ENCODE results near the gene KHDC1L. TPM values are rescaled to one million over a fixed set of nuclear protein-coding genes. Genes with fewer than 3 reads are reported as not detected.
"Not testable (repeated sequence)": the region's sequence is repeated elsewhere in the genome, so short reads cannot be mapped to it uniquely, and the experiment has no call there.

Gene KHDC1L
- total and polyA plus RNA-seq, 2 donors from 2014 or later: not detected

DNA sequence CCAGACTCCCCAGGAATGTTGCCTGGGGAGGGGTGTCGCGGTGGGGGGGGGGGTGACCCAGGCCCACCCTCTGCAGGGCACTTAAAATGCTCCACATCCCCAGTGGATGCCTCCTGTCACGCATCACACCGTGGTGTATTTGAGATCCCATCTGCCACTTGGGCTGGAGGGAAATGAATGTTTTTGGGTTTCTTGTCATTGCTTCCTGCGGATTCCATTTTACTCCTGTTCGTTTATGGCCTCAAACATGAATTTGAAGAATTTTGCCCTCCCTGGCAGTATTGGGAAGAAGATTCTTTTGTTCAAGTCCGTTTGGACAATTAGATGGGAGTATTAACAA, 38.2 kb upstream of the KHDC1L start:
- H3K9ac ChIP-seq (ENCODE audit: low read length in 3 of 3): peak overlapping the region in 2 of 3 donors; percentile 38 to 58
- H3K27ac ChIP-seq (ENCODE audit: low read depth in 2 of 2, low read length in 2 of 2): no peak overlapping the region

DNA sequence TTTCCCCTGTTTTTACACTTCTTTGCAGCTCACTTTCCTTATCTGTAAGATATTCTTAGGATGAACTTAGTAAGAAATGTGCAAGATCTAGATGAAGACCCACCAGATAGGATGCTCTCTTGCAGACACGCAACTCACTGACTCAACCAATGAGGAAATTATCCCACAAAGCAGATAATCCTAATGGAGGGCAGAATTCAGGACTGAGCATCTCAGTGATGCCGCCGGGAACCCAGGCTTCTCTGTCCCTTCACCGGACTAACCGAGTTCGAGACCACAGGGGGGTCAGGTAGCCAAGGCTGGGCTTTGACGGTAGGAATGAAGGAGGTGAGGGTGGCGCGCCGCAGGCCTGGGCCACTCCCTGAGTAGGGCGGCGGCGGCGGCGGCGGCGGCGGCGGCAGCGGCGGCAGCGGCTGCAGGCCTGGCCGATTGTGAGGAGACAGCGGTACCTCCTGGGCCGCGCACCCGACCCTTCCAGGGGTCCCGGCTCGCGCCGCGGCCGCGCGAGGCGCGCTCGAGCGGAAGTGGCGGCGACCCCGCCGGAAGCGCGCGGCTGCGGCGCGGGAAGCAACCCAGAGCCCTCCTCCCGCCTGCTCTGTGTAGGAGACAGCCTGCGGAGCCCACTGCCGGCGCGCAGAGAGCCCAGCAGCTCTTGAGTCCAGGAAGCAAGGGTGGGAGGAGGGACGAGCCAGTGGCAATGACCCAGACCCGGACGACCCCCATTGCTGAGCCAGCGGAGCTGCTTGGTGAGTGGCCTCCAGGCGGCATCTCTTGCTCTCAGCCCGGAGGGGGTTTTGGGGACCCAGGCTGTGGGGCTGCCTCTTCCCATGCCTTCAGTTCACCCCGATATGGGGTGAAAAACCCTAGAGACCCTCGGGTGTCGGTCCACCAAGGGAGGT, 37.6 kb upstream of the KHDC1L start, which contains the start of gene KHDC1:
KHDC1 (minus strand) TSS at position 526 of the 899 bp plus-strand sequence. CDS start 20,679 bp downstream, outside the sequence.
- Histone ChIP-seq H3K9me3 (ENCODE audit: control insufficient read depth in 2 of 3, insufficient read depth in 1 of 3, low read length in 3 of 3) (no peaks in the 10 kb centered on the region), H3K27ac (ENCODE audit: low read depth in 2 of 2, low read length in 2 of 2) (no peak within 1 kb of the TSS), H3K27me3 (ENCODE audit: control insufficient read depth, insufficient read depth, low read length) (no peaks in the 10 kb centered on the region), H3K36me3 (ENCODE audit: control insufficient read depth in 2 of 3, insufficient read depth in 3 of 3, low read length in 3 of 3) (no peaks in the 10 kb centered on the region), H3K4me1 (ENCODE audit: control insufficient read depth in 2 of 3, insufficient read depth in 2 of 3, low read depth in 1 of 3, low read length in 3 of 3) (peaks cover 0 to 2% (median 0%) of the 10 kb centered on the region in 3 donors), H3K4me3 (ENCODE audit: low read length in 3 of 3) (peak within 1 kb of the TSS; percentile 74 to 85 (median 77)), H3K9ac (ENCODE audit: low read length in 3 of 3) (peak within 1 kb of the TSS in 2 of 3 donors; percentile 38 to 58)
- TF ChIP-seq, protein P1, sequence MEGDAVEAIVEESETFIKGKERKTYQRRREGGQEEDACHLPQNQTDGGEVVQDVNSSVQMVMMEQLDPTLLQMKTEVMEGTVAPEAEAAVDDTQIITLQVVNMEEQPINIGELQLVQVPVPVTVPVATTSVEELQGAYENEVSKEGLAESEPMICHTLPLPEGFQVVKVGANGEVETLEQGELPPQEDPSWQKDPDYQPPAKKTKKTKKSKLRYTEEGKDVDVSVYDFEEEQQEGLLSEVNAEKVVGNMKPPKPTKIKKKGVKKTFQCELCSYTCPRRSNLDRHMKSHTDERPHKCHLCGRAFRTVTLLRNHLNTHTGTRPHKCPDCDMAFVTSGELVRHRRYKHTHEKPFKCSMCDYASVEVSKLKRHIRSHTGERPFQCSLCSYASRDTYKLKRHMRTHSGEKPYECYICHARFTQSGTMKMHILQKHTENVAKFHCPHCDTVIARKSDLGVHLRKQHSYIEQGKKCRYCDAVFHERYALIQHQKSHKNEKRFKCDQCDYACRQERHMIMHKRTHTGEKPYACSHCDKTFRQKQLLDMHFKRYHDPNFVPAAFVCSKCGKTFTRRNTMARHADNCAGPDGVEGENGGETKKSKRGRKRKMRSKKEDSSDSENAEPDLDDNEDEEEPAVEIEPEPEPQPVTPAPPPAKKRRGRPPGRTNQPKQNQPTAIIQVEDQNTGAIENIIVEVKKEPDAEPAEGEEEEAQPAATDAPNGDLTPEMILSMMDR (IDR thresholded peaks at IDR 0.05; ENCODE audit: borderline replicate concordance, extremely low read depth, insufficient read depth): no peak
- intact Hi-C loops (cut with DNase I): no loop called here
- DNase-seq: peak; percentile 73 to 90 (median 84)
- FAIRE-seq: no peak

More for the DNA sequence above, 38.2 kb upstream of the KHDC1L start:
- Histone ChIP-seq H3K27me3 (ENCODE audit: control insufficient read depth, insufficient read depth, low read length) (no peaks in the 10 kb centered on the region), H3K4me1 (ENCODE audit: control insufficient read depth in 2 of 3, insufficient read depth in 2 of 3, low read depth in 1 of 3, low read length in 3 of 3) (peaks cover 0 to 2% (median 0%) of the 10 kb centered on the region in 3 donors), H3K4me3 (ENCODE audit: low read length in 3 of 3) (peak overlapping the region; percentile 54 to 77 (median 74)), H3K9me3 (ENCODE audit: control insufficient read depth in 2 of 3, insufficient read depth in 1 of 3, low read length in 3 of 3) (no peaks in the 10 kb centered on the region), H3K36me3 (ENCODE audit: control insufficient read depth in 2 of 3, insufficient read depth in 3 of 3, low read length in 3 of 3) (no peaks in the 10 kb centered on the region)
- TF ChIP-seq, protein P1 (IDR thresholded peaks at IDR 0.05; ENCODE audit: borderline replicate concordance, extremely low read depth, insufficient read depth): no peak
- no peak for FAIRE-seq
- intact Hi-C loops (cut with DNase I): no loop called here
- peak in 1 of 5 donors; percentile 21 for DNase-seq

DNA sequence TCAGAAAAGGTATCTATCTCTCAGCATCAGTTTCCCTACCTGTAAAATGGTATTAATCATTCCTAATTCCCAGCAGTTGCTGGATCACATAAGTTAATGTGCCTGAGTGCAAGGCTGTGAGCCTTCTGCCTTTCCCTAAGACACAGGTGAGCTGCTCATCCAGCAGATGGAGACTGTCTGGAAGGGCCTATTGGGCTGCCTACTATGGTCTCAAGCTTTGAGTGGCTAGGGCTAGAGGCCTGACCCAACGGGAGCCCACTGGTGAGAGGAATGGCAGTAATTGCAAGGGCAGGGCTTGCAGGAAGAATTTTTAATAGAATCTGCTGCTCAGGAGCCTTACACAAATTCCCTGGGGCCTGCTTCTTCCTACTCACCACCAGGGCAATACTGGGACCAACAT, 33.4 kb upstream of the KHDC1L start:
- Histone ChIP-seq H3K36me3 (ENCODE audit: control insufficient read depth in 2 of 3, insufficient read depth in 3 of 3, low read length in 3 of 3) (no peaks in the 10 kb centered on the region), H3K27me3 (ENCODE audit: control insufficient read depth, insufficient read depth, low read length) (no peaks in the 10 kb centered on the region), H3K4me1 (ENCODE audit: control insufficient read depth in 2 of 3, insufficient read depth in 2 of 3, low read depth in 1 of 3, low read length in 3 of 3) (peaks cover 0 to 2% (median 0%) of the 10 kb centered on the region in 3 donors), H3K4me3 (ENCODE audit: low read length in 3 of 3) (no peak overlapping the region), H3K9ac (ENCODE audit: low read length in 3 of 3) (no peak overlapping the region), H3K27ac (ENCODE audit: low read depth in 2 of 2, low read length in 2 of 2) (no peak overlapping the region), H3K9me3 (ENCODE audit: control insufficient read depth in 2 of 3, insufficient read depth in 1 of 3, low read length in 3 of 3) (no peaks in the 10 kb centered on the region)
- FAIRE-seq (no peak), DNase-seq (no peak)
- TF ChIP-seq, protein P1 (IDR thresholded peaks at IDR 0.05; ENCODE audit: borderline replicate concordance, extremely low read depth, insufficient read depth): no peak
- intact Hi-C loops (cut with DNase I): no loop called here

DNA sequence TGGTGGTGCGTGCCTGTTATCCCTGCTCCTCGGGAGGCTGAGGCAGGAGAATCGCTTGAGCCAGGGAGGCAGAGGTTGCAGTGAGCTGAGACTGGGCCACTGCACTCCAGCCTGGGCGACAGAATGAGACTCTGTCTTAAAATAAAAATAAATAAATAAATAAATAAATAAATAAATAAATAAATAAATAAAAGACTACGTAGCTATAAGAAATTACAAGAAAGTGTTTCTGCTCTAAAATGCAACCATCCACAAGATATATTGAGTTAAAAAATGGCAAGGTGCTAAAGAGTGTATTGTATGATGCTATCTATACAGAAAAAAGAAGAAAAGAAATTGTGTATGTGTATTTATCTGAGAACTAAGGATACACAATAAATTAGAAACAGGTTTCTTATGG, 29.0 kb upstream of the KHDC1L start:
- H3K36me3 ChIP-seq (ENCODE audit: control insufficient read depth in 2 of 3, insufficient read depth in 3 of 3, low read length in 3 of 3); intact Hi-C loops (cut with DNase I); FAIRE-seq; H3K4me3 ChIP-seq (ENCODE audit: low read length in 3 of 3); H3K9me3 ChIP-seq (ENCODE audit: control insufficient read depth in 2 of 3, insufficient read depth in 1 of 3, low read length in 3 of 3); H3K4me1 ChIP-seq (ENCODE audit: control insufficient read depth in 2 of 3, insufficient read depth in 2 of 3, low read depth in 1 of 3, low read length in 3 of 3); H3K27ac ChIP-seq (ENCODE audit: low read depth in 2 of 2, low read length in 2 of 2); DNase-seq; H3K27me3 ChIP-seq (ENCODE audit: control insufficient read depth, insufficient read depth, low read length); H3K9ac ChIP-seq (ENCODE audit: low read length in 3 of 3): not testable (repeated sequence)
